ENCODE measurements around the gene CACNA2D3. TPM values are rescaled to one million over a fixed set of nuclear protein-coding genes. Genes with fewer than 3 reads are reported as not detected.

The CACNA2D3 gene
- total and polyA plus RNA-seq, 4 donors, result 0.06 to 0.37 (median 0.08) TPM; not detected in 1

DNA sequence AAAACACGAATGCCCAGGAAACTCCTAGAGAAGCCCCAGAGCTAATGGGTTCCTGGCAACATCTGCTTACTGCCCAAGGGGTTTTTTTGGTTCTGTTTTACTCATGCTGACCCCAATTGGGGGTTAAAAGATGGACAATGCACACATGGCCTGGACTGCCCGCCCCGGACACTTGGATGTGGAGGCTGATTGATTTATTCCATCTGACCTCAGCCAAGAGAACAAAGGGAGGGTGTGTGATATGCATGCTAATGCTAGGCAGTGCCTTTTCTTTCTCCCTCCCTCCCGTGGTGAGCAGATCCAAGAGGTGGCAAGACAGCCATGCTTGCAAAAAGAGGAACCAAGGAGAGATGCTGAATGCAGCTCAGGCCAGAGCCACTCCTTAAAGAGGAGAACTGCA, 808.8 kb downstream of the CACNA2D3 start:
- Histone ChIP-seq H3K27ac (ENCODE audit: low read depth in 1 of 2, low read length in 2 of 2) (no peak overlapping the region), H3K27me3 (ENCODE audit: control insufficient read depth in 4 of 4, insufficient read depth in 4 of 4, low read length in 3 of 4) (peaks cover 0 to 3% (median 2%) of the 10 kb centered on the region in 4 donors), H3K4me1 (ENCODE audit: control insufficient read depth in 4 of 4, insufficient read depth in 4 of 4, low read length in 3 of 4) (no peaks in the 10 kb centered on the region), H3K4me3 (ENCODE audit: low read depth in 1 of 3, low read length in 3 of 3) (no peak overlapping the region), H3K36me3 (ENCODE audit: control insufficient read depth in 4 of 4, insufficient read depth in 3 of 4, low read depth in 1 of 4, low read length in 3 of 4) (no peaks in the 10 kb centered on the region), H3K9me3 (ENCODE audit: control insufficient read depth in 4 of 4, low read length in 3 of 4) (no peaks in the 10 kb centered on the region), H3K9ac (ENCODE audit: low read depth in 1 of 2, low read length in 2 of 2) (no peak overlapping the region)
- 54% methylated on average over 4 of the region's 4 CpGs for WGBS
- no peak for DNase-seq (ENCODE audit: low spot score)
- no peak for TF ChIP-seq YY1 (IDR thresholded peaks at IDR 0.05)
- no peak for TF ChIP-seq TAF1 (conservative IDR thresholded peaks at IDR 0.05)
- TF ChIP-seq RAD21 (IDR thresholded peaks at IDR 0.05), result no peak
- no peak for TF ChIP-seq HNF4A (conservative IDR thresholded peaks at IDR 0.05)
- no peak for TF ChIP-seq JUND (IDR thresholded peaks at IDR 0.05)
- no peak for TF ChIP-seq HNF4G (IDR thresholded peaks at IDR 0.05)
- TF ChIP-seq, protein P1, sequence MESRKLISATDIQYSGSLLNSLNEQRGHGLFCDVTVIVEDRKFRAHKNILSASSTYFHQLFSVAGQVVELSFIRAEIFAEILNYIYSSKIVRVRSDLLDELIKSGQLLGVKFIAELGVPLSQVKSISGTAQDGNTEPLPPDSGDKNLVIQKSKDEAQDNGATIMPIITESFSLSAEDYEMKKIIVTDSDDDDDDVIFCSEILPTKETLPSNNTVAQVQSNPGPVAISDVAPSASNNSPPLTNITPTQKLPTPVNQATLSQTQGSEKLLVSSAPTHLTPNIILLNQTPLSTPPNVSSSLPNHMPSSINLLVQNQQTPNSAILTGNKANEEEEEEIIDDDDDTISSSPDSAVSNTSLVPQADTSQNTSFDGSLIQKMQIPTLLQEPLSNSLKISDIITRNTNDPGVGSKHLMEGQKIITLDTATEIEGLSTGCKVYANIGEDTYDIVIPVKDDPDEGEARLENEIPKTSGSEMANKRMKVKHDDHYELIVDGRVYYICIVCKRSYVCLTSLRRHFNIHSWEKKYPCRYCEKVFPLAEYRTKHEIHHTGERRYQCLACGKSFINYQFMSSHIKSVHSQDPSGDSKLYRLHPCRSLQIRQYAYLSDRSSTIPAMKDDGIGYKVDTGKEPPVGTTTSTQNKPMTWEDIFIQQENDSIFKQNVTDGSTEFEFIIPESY (IDR thresholded peaks at IDR 0.05), result no peak
- no peak for TF ChIP-seq NR2F2 (IDR thresholded peaks at IDR 0.05)
- TF ChIP-seq, protein P2, sequence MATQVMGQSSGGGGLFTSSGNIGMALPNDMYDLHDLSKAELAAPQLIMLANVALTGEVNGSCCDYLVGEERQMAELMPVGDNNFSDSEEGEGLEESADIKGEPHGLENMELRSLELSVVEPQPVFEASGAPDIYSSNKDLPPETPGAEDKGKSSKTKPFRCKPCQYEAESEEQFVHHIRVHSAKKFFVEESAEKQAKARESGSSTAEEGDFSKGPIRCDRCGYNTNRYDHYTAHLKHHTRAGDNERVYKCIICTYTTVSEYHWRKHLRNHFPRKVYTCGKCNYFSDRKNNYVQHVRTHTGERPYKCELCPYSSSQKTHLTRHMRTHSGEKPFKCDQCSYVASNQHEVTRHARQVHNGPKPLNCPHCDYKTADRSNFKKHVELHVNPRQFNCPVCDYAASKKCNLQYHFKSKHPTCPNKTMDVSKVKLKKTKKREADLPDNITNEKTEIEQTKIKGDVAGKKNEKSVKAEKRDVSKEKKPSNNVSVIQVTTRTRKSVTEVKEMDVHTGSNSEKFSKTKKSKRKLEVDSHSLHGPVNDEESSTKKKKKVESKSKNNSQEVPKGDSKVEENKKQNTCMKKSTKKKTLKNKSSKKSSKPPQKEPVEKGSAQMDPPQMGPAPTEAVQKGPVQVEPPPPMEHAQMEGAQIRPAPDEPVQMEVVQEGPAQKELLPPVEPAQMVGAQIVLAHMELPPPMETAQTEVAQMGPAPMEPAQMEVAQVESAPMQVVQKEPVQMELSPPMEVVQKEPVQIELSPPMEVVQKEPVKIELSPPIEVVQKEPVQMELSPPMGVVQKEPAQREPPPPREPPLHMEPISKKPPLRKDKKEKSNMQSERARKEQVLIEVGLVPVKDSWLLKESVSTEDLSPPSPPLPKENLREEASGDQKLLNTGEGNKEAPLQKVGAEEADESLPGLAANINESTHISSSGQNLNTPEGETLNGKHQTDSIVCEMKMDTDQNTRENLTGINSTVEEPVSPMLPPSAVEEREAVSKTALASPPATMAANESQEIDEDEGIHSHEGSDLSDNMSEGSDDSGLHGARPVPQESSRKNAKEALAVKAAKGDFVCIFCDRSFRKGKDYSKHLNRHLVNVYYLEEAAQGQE (IDR thresholded peaks at IDR 0.05), result no peak
- no peak for TF ChIP-seq FOXA2 (IDR thresholded peaks at IDR 0.05)
- TF ChIP-seq, protein P3, sequence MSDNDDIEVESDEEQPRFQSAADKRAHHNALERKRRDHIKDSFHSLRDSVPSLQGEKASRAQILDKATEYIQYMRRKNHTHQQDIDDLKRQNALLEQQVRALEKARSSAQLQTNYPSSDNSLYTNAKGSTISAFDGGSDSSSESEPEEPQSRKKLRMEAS (IDR thresholded peaks at IDR 0.05), result no peak
- TF ChIP-seq RXRA (IDR thresholded peaks at IDR 0.05), result no peak
- TF ChIP-seq EGR1 (IDR thresholded peaks at IDR 0.05; ENCODE audit: low read depth in 2 of 2), result no peak
- TF ChIP-seq GABPA (IDR thresholded peaks at IDR 0.05 in 1 of 2, conservative IDR thresholded peaks at IDR 0.05 in 1 of 2), result no peak
- TF ChIP-seq, protein P4, sequence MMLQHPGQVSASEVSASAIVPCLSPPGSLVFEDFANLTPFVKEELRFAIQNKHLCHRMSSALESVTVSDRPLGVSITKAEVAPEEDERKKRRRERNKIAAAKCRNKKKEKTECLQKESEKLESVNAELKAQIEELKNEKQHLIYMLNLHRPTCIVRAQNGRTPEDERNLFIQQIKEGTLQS (IDR thresholded peaks at IDR 0.05), result no peak

DNA sequence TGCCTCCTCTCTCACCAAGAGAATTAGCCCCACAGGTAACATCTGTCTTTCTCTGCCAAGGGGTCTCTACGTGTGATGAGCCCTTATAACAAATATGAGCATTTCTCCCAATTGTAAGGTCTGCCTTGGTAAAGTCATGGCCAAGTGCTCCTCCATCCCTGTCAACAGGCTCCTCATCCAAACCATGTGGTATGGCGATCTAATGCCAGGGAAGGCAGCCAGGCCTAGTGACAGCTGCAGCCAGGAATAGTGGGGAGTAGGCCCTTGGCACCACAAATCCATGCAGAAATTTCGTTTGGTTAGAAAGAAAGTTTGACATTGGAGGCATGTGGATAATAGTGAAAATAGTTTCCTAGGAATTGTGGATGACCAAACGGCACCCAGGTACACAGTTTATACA, 810.3 kb downstream of the CACNA2D3 start:
- no peak overlapping the region for H3K9ac ChIP-seq (ENCODE audit: low read depth in 1 of 2, low read length in 2 of 2)
- H3K4me3 ChIP-seq (ENCODE audit: low read depth in 1 of 3, low read length in 3 of 3), result no peak overlapping the region
- WGBS, result 81% methylated on average over 4 of the region's 4 CpGs
- H3K27me3 ChIP-seq (ENCODE audit: control insufficient read depth in 4 of 4, insufficient read depth in 4 of 4, low read length in 3 of 4), result peaks cover 0 to 3% (median 2%) of the 10 kb centered on the region in 4 donors
- H3K36me3 ChIP-seq (ENCODE audit: control insufficient read depth in 4 of 4, insufficient read depth in 3 of 4, low read depth in 1 of 4, low read length in 3 of 4), result no peaks in the 10 kb centered on the region
- TF ChIP-seq, protein P2 (IDR thresholded peaks at IDR 0.05), result no peak
- TF ChIP-seq TAF1 (conservative IDR thresholded peaks at IDR 0.05) (no peak), FOXA1 (IDR thresholded peaks at IDR 0.05) (no peak), GABPA (IDR thresholded peaks at IDR 0.05 in 1 of 2, conservative IDR thresholded peaks at IDR 0.05 in 1 of 2) (no peak), EGR1 (IDR thresholded peaks at IDR 0.05; ENCODE audit: low read depth in 2 of 2) (no peak), HNF4A (conservative IDR thresholded peaks at IDR 0.05) (no peak), FOXA2 (IDR thresholded peaks at IDR 0.05) (no peak), HNF4G (IDR thresholded peaks at IDR 0.05) (no peak)
- TF ChIP-seq, protein P1 (IDR thresholded peaks at IDR 0.05), result no peak
- TF ChIP-seq, protein P5, sequence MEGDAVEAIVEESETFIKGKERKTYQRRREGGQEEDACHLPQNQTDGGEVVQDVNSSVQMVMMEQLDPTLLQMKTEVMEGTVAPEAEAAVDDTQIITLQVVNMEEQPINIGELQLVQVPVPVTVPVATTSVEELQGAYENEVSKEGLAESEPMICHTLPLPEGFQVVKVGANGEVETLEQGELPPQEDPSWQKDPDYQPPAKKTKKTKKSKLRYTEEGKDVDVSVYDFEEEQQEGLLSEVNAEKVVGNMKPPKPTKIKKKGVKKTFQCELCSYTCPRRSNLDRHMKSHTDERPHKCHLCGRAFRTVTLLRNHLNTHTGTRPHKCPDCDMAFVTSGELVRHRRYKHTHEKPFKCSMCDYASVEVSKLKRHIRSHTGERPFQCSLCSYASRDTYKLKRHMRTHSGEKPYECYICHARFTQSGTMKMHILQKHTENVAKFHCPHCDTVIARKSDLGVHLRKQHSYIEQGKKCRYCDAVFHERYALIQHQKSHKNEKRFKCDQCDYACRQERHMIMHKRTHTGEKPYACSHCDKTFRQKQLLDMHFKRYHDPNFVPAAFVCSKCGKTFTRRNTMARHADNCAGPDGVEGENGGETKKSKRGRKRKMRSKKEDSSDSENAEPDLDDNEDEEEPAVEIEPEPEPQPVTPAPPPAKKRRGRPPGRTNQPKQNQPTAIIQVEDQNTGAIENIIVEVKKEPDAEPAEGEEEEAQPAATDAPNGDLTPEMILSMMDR (IDR thresholded peaks at IDR 0.05; ENCODE audit: low read depth, low read length, missing input control), result no peak
- no peak overlapping the region for H3K27ac ChIP-seq (ENCODE audit: low read depth in 1 of 2, low read length in 2 of 2)
- DNase-seq (ENCODE audit: low spot score), result no peak
- no peaks in the 10 kb centered on the region for H3K4me1 ChIP-seq (ENCODE audit: control insufficient read depth in 4 of 4, insufficient read depth in 4 of 4, low read length in 3 of 4)
- no peaks in the 10 kb centered on the region for H3K9me3 ChIP-seq (ENCODE audit: control insufficient read depth in 4 of 4, low read length in 3 of 4)
